Measurements from ENCODE around the gene COL4A2. TPM values are rescaled to one million over a fixed set of nuclear protein-coding genes. Genes with fewer than 3 reads are reported as not detected.

COL4A2 gene
- total and polyA plus RNA-seq, 2 experiments from 2014 or later: 146 to 455 TPM

DNA sequence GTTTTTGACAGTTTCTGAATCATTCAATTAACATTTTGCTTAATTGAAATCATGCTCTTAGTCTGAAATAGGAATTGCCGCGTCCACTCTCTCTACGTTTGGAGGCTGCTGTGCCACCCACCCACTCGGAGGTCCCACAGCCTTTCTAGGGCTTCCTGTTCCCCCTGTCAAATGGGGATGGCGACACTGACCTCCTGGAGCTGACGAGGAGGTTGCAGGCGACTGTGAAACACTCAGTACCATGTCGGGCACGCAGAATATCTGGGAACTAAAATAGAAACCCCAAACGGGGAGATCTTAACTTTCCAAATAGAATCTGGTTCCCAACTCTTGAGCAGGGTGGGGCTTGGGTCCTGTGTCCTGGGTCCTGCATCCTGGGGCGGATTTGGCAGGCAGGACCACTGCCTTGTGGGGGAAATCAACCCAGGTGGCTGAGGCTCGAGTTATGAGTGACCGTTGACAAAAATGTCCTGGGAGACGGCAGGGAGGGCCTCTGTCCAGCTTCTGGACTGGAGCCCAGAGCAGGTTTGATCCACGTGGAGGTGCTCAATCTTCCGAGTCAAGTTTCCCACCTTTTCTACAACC lies 129.8 kb downstream of the COL4A2 start:
- Histone ChIP-seq H3K4me3 (no peak overlapping the region), H3K9me3 (ENCODE audit: low read depth) (no peaks in the 10 kb centered on the region), H3K9ac (no peak overlapping the region), H4K20me1 (ENCODE audit: insufficient read depth) (no peaks in the 10 kb centered on the region), H3K79me2 (ENCODE audit: insufficient read depth) (no peaks in the 10 kb centered on the region), H3K4me1 (ENCODE audit: insufficient read depth) (no peaks in the 10 kb centered on the region), H3K27ac (no peak overlapping the region), H2AFZ (no peak overlapping the region), H3F3A (ENCODE audit: insufficient read depth) (no peaks in the 10 kb centered on the region), H3K9me2 (ENCODE audit: insufficient read depth) (no peaks in the 10 kb centered on the region), H3K27me3 (replicated peaks; ENCODE audit: insufficient read depth) (no peaks in the 10 kb centered on the region), H3K4me2 (ENCODE audit: unreplicated experiment) (no peak overlapping the region), H3K36me3 (ENCODE audit: low read depth) (peaks cover 29% of the 10 kb centered on the region; the same call in 1 of the 2 replicates)
- in situ Hi-C loops (cut with MboI): no loop called here
- DNase-seq: no peak
- TF ChIP-seq EZH2 (IDR thresholded peaks at IDR 0.05; ENCODE audit: insufficient read depth, poor library complexity, severe bottlenecking): no peak
- no peak for TF ChIP-seq EZH2phosphoT487 (IDR thresholded peaks at IDR 0.05; ENCODE audit: insufficient read depth, low read depth)
- 74 to 75% methylated on average over 16 of the region's 16 CpGs for WGBS, 2 experiments (ENCODE audit: low coverage in 1 of 2, low lambda C conversion rate in 2 of 2, missing lambda C conversion rate in 2 of 2)

GRCh38 chr13:110438211-110438610 lies 131.1 kb downstream of the COL4A2 start:
- peaks cover 5% of the 10 kb centered on the region for H3K4me1 ChIP-seq (ENCODE audit: insufficient read depth)
- no peaks in the 10 kb centered on the region for H3K9me3 ChIP-seq (ENCODE audit: low read depth)
- in situ Hi-C loops (cut with MboI): no loop called here
- no peak for DNase-seq
- no peak overlapping the region for H3K4me2 ChIP-seq (ENCODE audit: unreplicated experiment)
- H3K4me3 ChIP-seq: no peak overlapping the region
- H3K27ac ChIP-seq: no peak overlapping the region
- TF ChIP-seq EZH2phosphoT487 (IDR thresholded peaks at IDR 0.05; ENCODE audit: insufficient read depth, low read depth) (no peak), EZH2 (IDR thresholded peaks at IDR 0.05; ENCODE audit: insufficient read depth, poor library complexity, severe bottlenecking) (no peak)
- peaks cover 21% of the 10 kb centered on the region; the same call in 1 of the 2 replicates for H3K36me3 ChIP-seq (ENCODE audit: low read depth)
- H3K27me3 ChIP-seq (replicated peaks; ENCODE audit: insufficient read depth): no peaks in the 10 kb centered on the region
- no peaks in the 10 kb centered on the region for H3K9me2 ChIP-seq (ENCODE audit: insufficient read depth)
- H3F3A ChIP-seq (ENCODE audit: insufficient read depth): 0 out of 2 replicates have a peak, but pooled peaks cover 7% of the 10 kb centered on the region
- H3K9ac ChIP-seq: no peak overlapping the region
- no peaks in the 10 kb centered on the region for H4K20me1 ChIP-seq (ENCODE audit: insufficient read depth)
- WGBS, 2 experiments (ENCODE audit: low coverage in 1 of 2, low lambda C conversion rate in 2 of 2, missing lambda C conversion rate in 2 of 2): 78 to 80% methylated on average over 19 of the region's 19 CpGs
- no peak overlapping the region for H2AFZ ChIP-seq
- H3K79me2 ChIP-seq (ENCODE audit: insufficient read depth): no peaks in the 10 kb centered on the region

GRCh38 chr13:110438776-110439175 lies 131.7 kb downstream of the COL4A2 start:
- Histone ChIP-seq H4K20me1 (ENCODE audit: insufficient read depth) (no peaks in the 10 kb centered on the region), H3K9ac (no peak overlapping the region), H3F3A (ENCODE audit: insufficient read depth) (0 out of 2 replicates have a peak, but pooled peaks cover 7% of the 10 kb centered on the region), H2AFZ (no peak overlapping the region), H3K79me2 (ENCODE audit: insufficient read depth) (no peaks in the 10 kb centered on the region), H3K9me2 (ENCODE audit: insufficient read depth) (no peaks in the 10 kb centered on the region), H3K4me2 (ENCODE audit: unreplicated experiment) (no peak overlapping the region), H3K4me3 (no peak overlapping the region), H3K27ac (no peak overlapping the region), H3K36me3 (ENCODE audit: low read depth) (peaks cover 21% of the 10 kb centered on the region; the same call in 1 of the 2 replicates), H3K27me3 (replicated peaks; ENCODE audit: insufficient read depth) (no peaks in the 10 kb centered on the region), H3K4me1 (ENCODE audit: insufficient read depth) (peaks cover 10% of the 10 kb centered on the region), H3K9me3 (ENCODE audit: low read depth) (no peaks in the 10 kb centered on the region)
- WGBS, 2 experiments (ENCODE audit: low coverage in 1 of 2, low lambda C conversion rate in 2 of 2, missing lambda C conversion rate in 2 of 2): 92 to 98% methylated on average over 15 to 16 of the region's 16 CpGs
- DNase-seq: no peak
- no peak for TF ChIP-seq EZH2phosphoT487 (IDR thresholded peaks at IDR 0.05; ENCODE audit: insufficient read depth, low read depth)
- TF ChIP-seq EZH2 (IDR thresholded peaks at IDR 0.05; ENCODE audit: insufficient read depth, poor library complexity, severe bottlenecking): no peak
- in situ Hi-C loops (cut with MboI): no loop called here

- no peak overlapping the region for H3K4me3 ChIP-seq
- no peaks in the 10 kb centered on the region for H3K27me3 ChIP-seq (replicated peaks; ENCODE audit: insufficient read depth)
- DNase-seq: no peak
- H3K36me3 ChIP-seq (ENCODE audit: low read depth): peaks cover 7% of the 10 kb centered on the region; the same call in 1 of the 2 replicates
- no peaks in the 10 kb centered on the region for H3K9me2 ChIP-seq (ENCODE audit: insufficient read depth)
- H3K9ac ChIP-seq: no peak overlapping the region
- H3K4me1 ChIP-seq (ENCODE audit: insufficient read depth): peaks cover 12% of the 10 kb centered on the region
- WGBS, 2 experiments (ENCODE audit: low coverage in 1 of 2, low lambda C conversion rate in 2 of 2, missing lambda C conversion rate in 2 of 2): 90% methylated on average over 17 of the region's 17 CpGs
- H3K4me2 ChIP-seq (ENCODE audit: unreplicated experiment): no peak overlapping the region
- no peaks in the 10 kb centered on the region for H3K79me2 ChIP-seq (ENCODE audit: insufficient read depth)
- no peak overlapping the region for H2AFZ ChIP-seq
- in situ Hi-C loops (cut with MboI): no loop called here
- H4K20me1 ChIP-seq (ENCODE audit: insufficient read depth): no peaks in the 10 kb centered on the region
- no peaks in the 10 kb centered on the region for H3K9me3 ChIP-seq (ENCODE audit: low read depth)
- H3K27ac ChIP-seq: no peak overlapping the region
- peaks cover 18% of the 10 kb centered on the region; the same call in 1 of the 2 replicates for H3F3A ChIP-seq (ENCODE audit: insufficient read depth)
- no peak for TF ChIP-seq EZH2phosphoT487 (IDR thresholded peaks at IDR 0.05; ENCODE audit: insufficient read depth, low read depth)
- TF ChIP-seq EZH2 (IDR thresholded peaks at IDR 0.05; ENCODE audit: insufficient read depth, poor library complexity, severe bottlenecking): no peak
These were observed 134.1 kb downstream of the COL4A2 start for GRCh38 chr13:110440946-110441731.
